Keratinocyte (primary cell): ENCODE data around the gene KMT2A. TPM values are rescaled to one million over a fixed set of nuclear protein-coding genes. Genes with fewer than 3 reads are reported as not detected.

ENCODE experiments used
- DNase-seq: peaks from one replicate; pipeline ENCODE4 v3.0.0-alpha.2; 2011; ENCODE audit warnings: low read depth, missing footprints, low spot score
- FAIRE-seq: peaks from 2 replicates; lab custom pipeline; 2011; peaks lifted over from hg19 to GRCh38; lab: Jason Lieb, UNC
- H2AFZ ChIP-seq: 2 replicates; pipeline ENCODE4 v1.6.0; 2012; ENCODE audit warnings: low read length, control low read depth, inconsistent platforms; ENCODE audit not compliant: control insufficient read depth
- H3K27ac ChIP-seq: 2 replicates; pipeline ENCODE4 v1.5.1; 2011; ENCODE audit warnings: low read length; ENCODE audit not compliant: control insufficient read depth, insufficient read depth
- H3K27me3 ChIP-seq: 3 replicates; pipeline ENCODE4 v1.6.0; 2011; ENCODE audit warnings: low read length; ENCODE audit not compliant: control insufficient read depth, insufficient read depth; ENCODE audit errors: extremely low read depth
- H3K36me3 ChIP-seq, 2 experiments: 2 replicates in 1 of 2; 3 replicates in 1 of 2; pipeline ENCODE4 v1.5.1; 2011; ENCODE audit warnings: low read length in 2 of 2, mild to moderate bottlenecking in 1 of 2; ENCODE audit not compliant: control insufficient read depth in 2 of 2, insufficient read depth in 2 of 2; ENCODE audit errors: extremely low read depth in 1 of 2
- H3K4me1 ChIP-seq: 3 replicates; pipeline ENCODE4 v1.5.1; 2011; ENCODE audit warnings: low read length; ENCODE audit not compliant: control insufficient read depth, insufficient read depth; ENCODE audit errors: extremely low read depth
- H3K4me2 ChIP-seq: 3 replicates; pipeline ENCODE4 v1.6.0; 2011; ENCODE audit warnings: low read depth, low read length; ENCODE audit not compliant: control insufficient read depth, insufficient read depth; ENCODE audit errors: extremely low read depth
- H3K4me3 ChIP-seq, 3 experiments: fragments of 200-600 bp in 1 of 3; sonication (generic) in 1 of 3; 2 replicates in 2 of 3; 3 replicates in 1 of 3; pipeline ENCODE4 v1.5.1; 2011 to 2016; ENCODE audit warnings: low read length in 3 of 3, mild to moderate bottlenecking in 3 of 3, control low read depth in 2 of 3, inconsistent platforms in 1 of 3, low read depth in 1 of 3, mixed read lengths in 1 of 3, mixed run types in 1 of 3, moderate library complexity in 1 of 3; ENCODE audit not compliant: control insufficient read depth in 2 of 3, insufficient read depth in 2 of 3; ENCODE audit errors: extremely low read depth in 1 of 3
- H3K79me2 ChIP-seq: 2 replicates; pipeline ENCODE4 v1.6.0; 2012; ENCODE audit warnings: low read length; ENCODE audit not compliant: control insufficient read depth, insufficient read depth
- H3K9ac ChIP-seq: 3 replicates; pipeline ENCODE4 v1.6.0; 2011; ENCODE audit warnings: low read length; ENCODE audit not compliant: control insufficient read depth, insufficient read depth; ENCODE audit errors: extremely low read depth
- H3K9me1 ChIP-seq: 3 replicates; pipeline ENCODE4 v1.6.0; 2011; ENCODE audit warnings: low read length; ENCODE audit not compliant: control insufficient read depth, insufficient read depth; ENCODE audit errors: extremely low read depth
- H3K9me3 ChIP-seq: 2 replicates; pipeline ENCODE4 v1.5.1; 2012; ENCODE audit warnings: low read depth, low read length; ENCODE audit not compliant: control insufficient read depth
- H4K20me1 ChIP-seq: 3 replicates; pipeline ENCODE4 v1.6.0; 2011; ENCODE audit warnings: low read length; ENCODE audit not compliant: control insufficient read depth, insufficient read depth; ENCODE audit errors: extremely low read depth
- CTCF ChIP-seq, 3 experiments: IDR thresholded peaks in 1 of 3; conservative IDR thresholded peaks in 1 of 3; optimal IDR thresholded peaks in 1 of 3; 2 replicates in 2 of 3; 3 replicates in 1 of 3; pipeline versions ENCODE3 to v1.5.1; 2011; ENCODE audit warnings: low read length in 3 of 3, mild to moderate bottlenecking in 3 of 3, moderate library complexity in 2 of 3, control low read depth in 1 of 3, inconsistent platforms in 1 of 3; ENCODE audit not compliant: insufficient read depth in 2 of 3; ENCODE audit errors: extremely low read depth in 1 of 3
- EZH2 ChIP-seq: IDR thresholded peaks from one replicate; pipeline ENCODE4 v1.6.1; 2012; ENCODE audit warnings: inconsistent platforms, mild to moderate bottlenecking, low read length, moderate library complexity
- dilution Hi-C: fragments of 300-500 bp; cut with MboI; formaldehyde crosslinking; loops from one replicate; pipeline ENCODE4 v1.7.0; 2020; ENCODE audit warnings: low sequenced_read_pairs; ENCODE audit not compliant: extremely low pct_ligation_motif_present
- polyA plus RNA-seq, 5 experiments: library from polyadenylated mRNA; depleted of rRNA in 3 of 5; stranded (reverse) in 3 of 5; stranded (forward) in 1 of 5; unstranded in 1 of 5; fragments of >200 nt; gene quantifications; 1 replicate in 1 of 5; 2 replicates in 3 of 5; 3 replicates in 1 of 5; pipeline versions ENCODE4 v1.2.1 to v1.2.3, GENCODE V29; 2011 to 2012; ENCODE audit warnings: missing spikeins in 2 of 5, low read depth in 1 of 5, low replicate concordance in 1 of 5

Gene KMT2A
- polyA plus RNA-seq, 1 donor (not counting 4 experiments of a cell fraction or from before 2014, with no cell fraction given): 11.7 TPM

GRCh38 chr11:118524356-118524755 lies 88.1 kb downstream of the KMT2A start:
- H3K36me3 ChIP-seq: peaks cover 27 to 39% of the 10 kb centered on the region in 2 experiments
- dilution Hi-C loops: no loop called here
- no peaks in the 10 kb centered on the region for H3K4me1 ChIP-seq

GRCh38 chr11:118524757-118525470 lies 88.6 kb downstream of the KMT2A start:
- Histone ChIP-seq H3K9me1 (no peaks in the 10 kb centered on the region), H3K27me3 (no peaks in the 10 kb centered on the region), H3K27ac (no peak overlapping the region), H3K36me3 (peaks cover 22 to 39% of the 10 kb centered on the region in 2 experiments), H3K4me3 (no peak overlapping the region), H3K4me2 (no peak overlapping the region), H3K79me2 (no peaks in the 10 kb centered on the region), H2AFZ (no peak overlapping the region), H4K20me1 (no peaks in the 10 kb centered on the region), H3K4me1 (no peaks in the 10 kb centered on the region), H3K9ac (no peak overlapping the region), H3K9me3 (no peaks in the 10 kb centered on the region)
- TF ChIP-seq CTCF (optimal IDR thresholded peaks at IDR 0.05 in 1 of 3, IDR thresholded peaks at IDR 0.05 in 1 of 3, conservative IDR thresholded peaks at IDR 0.05 in 1 of 3; ENCODE audit: extremely low read depth in 1 of 3, insufficient read depth in 2 of 3, low read length in 3 of 3) (no peak), EZH2 (no peak)
- dilution Hi-C loops: no loop called here
- DNase-seq (no peak), FAIRE-seq (no peak)

More at GRCh38 chr11:118524356-118524755, 88.1 kb downstream of the KMT2A start:
- Histone ChIP-seq H3K9me1 (no peaks in the 10 kb centered on the region), H2AFZ (no peak overlapping the region), H4K20me1 (no peaks in the 10 kb centered on the region), H3K27me3 (no peaks in the 10 kb centered on the region), H3K79me2 (no peaks in the 10 kb centered on the region), H3K9ac (no peak overlapping the region), H3K4me2 (no peak overlapping the region), H3K9me3 (no peaks in the 10 kb centered on the region), H3K4me3 (no peak overlapping the region), H3K27ac (no peak overlapping the region)
- FAIRE-seq (no peak), DNase-seq (no peak)
- TF ChIP-seq EZH2: no peak
- TF ChIP-seq CTCF (optimal IDR thresholded peaks at IDR 0.05 in 1 of 3, IDR thresholded peaks at IDR 0.05 in 1 of 3, conservative IDR thresholded peaks at IDR 0.05 in 1 of 3; ENCODE audit: extremely low read depth in 1 of 3, insufficient read depth in 2 of 3, low read length in 3 of 3): no peak
